ENCODE results near the gene BRF1.

The BRF1 gene

DNA sequence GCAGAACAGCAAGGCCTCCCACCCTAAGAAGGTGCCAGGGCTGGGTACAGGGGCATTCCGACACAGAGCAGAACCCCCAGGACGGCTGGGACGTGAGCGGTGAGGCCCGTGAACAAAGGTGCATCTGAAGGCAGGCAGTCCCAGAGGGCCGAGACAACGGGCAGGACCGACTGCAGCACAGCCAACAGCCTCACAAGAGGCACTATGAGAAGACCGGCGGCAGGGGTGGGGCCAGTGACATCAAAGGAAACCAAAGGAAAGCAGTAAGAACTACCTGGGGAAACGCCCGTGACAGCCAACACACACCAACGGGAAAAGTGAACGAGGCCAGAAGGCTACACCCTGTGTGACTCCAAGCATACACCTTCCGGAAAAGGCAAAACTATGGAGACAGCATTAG lies 43.3 kb downstream of the BRF1 start:
- FAIRE-seq, result no peak

DNA sequence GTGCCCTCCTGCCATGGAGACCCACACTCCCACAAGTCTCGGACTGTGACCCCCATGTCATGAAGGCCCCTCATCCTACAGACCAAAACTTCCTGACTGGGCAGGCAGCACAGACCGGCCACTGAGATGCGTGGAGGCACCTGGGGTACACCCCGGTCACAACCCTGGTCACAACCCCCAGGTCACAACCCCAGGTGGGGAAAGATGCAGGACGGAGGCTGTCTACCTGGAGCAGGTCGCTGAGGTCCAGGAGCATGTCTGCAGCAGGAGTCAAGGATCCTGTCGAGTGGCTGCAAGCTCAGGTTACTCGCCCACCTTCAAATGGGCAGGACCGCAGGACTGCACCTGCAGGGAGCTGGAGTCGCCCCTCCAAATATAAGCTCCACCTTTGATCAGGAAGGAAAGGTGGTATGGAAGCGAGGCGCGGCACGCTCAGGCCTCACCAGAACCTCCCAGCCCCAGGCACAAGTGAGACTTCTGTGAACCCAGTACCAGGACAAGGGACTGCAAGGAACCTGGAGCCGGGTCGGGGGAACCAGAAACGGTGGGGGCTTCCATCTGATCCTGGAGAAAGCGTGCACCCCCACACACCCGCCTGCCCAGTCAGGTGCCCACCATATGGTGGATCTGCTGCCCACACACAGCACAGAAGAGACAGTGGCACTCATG lies 44.4 kb downstream of the BRF1 start:
- FAIRE-seq, result no peak

DNA sequence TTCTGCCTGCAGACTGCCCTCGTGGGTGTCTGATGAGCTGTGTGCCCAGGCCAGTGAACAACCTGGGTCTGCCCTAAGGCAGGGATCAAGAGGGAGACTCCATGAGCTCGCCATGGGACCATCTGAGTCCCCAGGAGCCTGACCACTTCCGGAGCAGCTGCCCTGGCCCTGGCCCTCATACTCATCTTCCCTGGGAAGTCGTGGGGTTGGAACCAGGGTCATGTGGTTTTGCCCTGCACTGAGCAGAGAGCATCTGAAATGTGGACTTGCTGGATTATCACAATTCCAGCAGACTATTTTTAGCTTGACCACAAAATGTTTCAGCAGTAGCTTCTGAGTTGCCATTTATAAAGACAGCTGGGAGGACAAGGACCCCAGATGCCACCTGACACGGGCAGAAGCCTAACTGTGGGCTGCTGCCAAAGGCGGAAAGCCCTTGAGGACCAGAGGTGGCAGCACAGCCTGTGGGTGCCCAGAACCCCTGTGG lies 45.7 kb downstream of the BRF1 start:
- FAIRE-seq, result no peak

DNA sequence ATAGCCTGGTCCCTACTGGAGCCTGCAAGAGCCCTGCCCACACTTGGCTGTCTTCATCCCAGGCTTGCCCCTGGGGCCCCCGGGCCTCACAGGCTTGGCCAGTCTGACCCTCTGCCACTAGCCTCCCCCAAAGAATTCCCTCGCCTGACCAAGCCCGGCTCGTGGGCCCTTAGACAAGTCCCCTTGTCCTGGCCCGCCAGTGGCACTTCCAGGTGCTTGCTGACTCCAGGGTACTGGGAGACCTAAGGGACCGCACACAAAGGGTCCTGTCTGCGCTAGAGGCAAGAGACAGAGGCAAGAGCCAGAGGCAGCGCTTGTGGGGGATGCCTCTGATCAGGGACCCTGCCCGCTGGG lies 47.5 kb downstream of the BRF1 start:
- no peak for FAIRE-seq

DNA sequence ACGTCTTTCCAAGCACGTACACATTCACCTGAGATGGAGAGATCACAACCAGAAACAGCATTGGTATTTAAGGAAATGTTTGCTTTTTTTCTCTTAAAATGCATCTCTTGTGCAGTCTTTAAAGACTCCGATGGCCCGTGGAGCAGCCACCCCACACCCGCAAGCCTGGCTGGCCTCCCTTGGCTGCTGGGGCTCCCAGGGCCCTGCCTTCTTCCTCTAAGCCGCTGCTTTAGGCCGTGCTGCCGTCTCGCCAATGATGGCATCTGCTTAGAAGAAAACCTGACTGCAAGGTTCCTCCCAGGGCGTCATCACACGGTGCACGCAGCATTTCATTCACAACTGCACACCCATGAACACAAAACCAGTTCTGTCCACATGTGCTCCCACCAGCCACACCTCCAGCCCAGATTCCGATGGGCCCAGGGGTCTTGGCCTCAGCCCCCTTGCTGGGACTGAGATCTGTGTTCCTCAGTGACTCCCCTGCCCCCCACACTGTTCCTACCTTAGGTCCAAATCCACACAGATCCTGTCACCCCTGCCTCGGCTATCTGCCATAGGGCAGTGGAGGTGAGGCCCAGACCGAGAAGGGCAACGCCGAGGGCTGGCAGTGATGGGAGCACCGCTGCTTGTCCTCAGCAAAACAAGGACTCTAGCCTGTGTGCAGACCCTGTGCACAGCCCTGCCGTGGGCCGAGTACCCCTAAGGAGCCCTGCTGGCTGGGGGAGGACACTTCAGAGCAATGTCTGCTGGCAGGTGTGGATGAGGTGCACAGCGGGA lies 48.1 kb downstream of the BRF1 start:
- no peak for FAIRE-seq

DNA sequence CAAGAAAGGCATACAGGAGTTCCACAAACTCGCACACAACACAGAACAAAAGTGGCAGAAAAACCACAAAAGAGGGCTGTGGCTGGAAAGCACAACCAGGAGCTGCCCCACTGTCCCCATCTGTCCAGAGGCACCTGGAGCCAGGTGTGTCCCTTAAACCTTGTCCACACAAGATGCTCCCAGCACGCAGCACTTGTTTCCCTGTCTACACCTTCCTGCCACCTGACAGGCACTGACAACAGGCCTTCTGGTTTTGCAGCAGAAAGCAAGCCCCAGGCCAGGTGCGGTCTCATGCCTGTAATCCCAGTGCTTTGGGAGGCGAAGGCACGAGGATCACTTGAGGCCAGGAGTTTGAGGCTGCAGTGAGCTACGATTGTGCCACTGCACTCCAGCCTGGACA lies 48.9 kb downstream of the BRF1 start:
- no peak for FAIRE-seq

DNA sequence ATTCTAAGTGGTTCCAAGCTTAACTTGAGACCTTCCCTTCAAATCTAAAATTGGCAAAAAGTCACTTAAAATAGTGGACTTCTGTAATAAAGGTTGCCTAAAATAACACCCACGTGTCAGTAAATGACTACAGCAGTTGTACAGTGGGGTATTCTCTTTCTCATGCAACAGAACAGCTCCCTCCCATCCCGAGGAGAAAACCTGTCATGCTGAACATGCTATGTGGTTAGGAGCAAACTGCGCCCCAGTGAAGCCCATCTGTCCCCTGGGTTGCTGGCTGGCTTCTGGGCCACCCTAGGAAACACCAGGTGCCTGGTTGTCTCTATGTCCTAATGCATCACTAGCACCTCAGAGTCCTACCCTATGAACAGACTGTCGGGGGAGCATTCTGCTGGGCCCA lies 49.8 kb downstream of the BRF1 start:
- FAIRE-seq, result no peak

DNA sequence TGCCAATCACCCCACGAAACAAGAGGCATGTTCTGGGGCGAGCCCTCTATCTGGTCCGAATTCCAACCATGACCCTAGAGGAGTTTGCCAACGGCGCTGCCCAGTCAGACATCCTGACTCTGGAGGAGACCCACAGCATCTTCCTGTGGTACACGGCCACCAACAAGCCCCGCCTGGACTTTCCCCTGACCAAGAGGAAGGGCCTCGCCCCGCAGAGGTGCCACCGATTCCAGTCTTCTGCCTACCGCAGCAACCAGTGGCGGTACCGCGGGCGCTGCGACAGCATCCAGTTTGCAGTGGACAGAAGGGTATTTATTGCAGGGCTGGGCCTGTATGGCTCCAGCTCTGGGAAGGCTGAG lies 50.8 kb downstream of the BRF1 start:
- FAIRE-seq, result no peak

DNA sequence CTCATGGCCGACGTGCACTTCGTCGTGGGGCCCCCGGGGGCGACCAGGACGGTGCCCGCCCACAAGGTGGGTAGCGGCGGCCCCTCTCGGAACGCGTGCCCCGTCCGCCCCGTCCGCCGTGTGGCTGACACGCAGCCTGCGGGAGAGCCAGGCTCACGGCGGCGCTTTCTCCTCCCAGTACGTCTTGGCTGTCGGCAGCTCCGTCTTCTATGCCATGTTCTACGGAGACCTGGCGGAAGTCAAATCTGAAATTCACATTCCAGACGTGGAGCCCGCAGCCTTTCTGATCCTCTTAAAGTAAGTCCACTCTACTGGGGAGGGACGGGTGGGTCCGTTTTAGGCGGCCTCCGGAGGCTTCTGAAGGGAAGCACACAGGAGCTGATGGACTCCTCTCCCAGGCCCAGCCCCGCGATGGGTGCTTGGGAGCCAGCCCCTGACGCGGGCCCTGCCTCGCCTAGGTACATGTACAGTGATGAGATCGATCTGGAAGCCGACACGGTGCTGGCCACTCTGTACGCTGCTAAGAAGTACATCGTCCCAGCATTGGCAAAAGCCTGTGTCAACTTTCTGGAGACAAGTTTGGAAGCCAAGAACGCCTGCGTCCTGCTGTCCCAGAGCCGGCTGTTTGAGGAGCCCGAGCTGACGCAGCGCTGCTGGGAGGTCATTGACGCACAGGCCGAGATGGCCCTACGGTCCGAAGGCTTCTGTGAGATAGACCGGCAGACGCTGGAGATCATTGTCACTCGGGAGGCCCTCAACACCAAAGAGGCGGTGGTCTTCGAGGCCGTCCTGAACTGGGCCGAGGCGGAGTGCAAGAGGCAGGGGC lies 51.4 kb downstream of the BRF1 start:
- FAIRE-seq, result no peak

DNA sequence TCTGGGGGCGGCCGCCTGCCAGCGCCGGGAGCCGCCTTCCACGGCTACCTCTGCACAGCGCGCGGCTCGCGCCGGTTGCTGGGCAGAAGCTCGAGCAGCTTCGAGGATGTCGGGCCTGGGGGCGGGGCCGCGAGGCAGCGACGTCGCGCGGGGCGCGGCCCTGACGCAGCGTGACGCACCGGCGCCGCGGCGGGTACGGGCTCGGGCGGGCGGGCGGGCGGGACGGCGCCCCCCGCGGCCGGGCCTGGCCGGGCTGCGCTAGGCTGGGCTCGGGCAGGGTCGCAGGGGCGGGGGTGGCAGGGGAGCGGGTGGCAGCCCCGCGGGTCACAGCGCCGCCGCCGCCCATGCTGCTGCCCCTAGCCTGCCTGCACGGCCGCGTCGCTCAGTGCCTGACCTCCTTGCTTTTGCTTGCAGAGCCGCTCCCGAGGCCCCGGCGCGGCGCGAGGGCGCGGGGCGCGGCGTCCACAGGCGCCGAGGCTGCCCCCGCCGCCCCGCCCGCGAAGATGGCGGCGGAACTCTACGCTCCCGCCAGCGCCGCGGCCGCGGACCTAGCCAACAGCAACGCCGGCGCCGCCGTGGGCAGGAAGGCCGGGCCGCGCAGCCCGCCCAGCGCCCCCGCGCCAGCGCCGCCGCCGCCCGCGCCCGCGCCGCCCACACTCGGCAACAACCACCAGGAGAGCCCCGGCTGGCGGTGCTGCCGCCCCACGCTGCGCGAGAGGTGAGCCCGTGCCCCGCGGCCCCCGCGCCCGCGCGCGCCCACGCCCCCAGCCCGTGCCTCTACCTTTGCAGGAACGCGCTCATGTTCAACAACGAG lies 52.2 kb downstream of the BRF1 start, which contains the start of gene BTBD6:
Gene BTBD6, plus strand, starts transcription at position 166 of the 814 bp plus-strand sequence. Its CDS starts 179 bp downstream, at position 345.
- no peak for FAIRE-seq

DNA sequence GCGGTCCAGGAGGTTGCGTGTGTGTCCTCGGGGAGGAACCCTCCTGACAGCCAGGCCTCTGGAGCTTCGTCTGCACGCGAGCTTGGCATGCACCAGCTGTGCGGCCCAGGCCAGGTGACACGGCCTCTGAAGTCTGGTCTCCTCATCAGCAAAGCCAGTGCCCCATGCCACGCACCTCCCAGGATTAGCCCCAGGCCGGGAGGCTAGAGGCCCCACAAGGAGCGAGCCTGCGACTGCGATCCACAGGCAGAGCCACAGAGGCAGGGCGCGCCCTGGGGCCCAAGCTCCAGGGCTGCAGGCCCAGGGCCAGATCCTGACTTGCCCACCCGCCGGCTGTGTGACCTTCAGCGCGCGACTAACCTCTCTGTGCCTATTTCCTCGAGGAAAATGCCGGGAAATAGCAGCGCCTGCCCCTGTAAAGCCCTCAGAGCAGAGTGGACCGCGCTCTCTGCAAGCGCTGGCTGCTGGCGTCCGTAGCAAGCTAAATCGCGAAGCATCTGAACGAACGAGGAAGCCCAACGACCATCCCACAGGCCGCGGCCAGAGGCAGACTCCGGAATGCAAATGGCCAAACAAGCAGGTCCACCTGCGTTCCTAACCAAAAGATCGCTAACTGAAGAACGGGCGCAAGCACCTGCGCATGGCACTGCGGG lies 53.0 kb downstream of the BRF1 start:
- FAIRE-seq, result no peak

DNA sequence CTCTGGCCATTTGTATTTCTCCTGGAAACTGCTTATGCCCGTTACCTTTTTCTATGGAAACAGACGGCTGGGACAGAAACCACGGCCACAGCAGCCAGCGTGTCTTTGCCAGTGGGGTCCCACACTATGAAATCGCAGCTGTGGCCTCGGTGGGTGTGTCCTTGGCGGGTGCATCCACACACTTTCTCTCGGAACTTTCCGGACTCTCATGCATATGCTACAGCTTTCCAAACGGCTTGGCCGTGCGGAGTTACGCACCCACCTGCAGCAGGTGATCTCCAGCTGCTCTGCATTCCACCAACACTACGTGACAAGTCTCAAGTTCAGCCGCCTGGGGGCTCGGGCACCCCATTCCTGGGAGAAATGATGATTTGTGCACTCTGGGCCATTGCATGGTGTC lies 53.8 kb downstream of the BRF1 start:
- no peak for FAIRE-seq

DNA sequence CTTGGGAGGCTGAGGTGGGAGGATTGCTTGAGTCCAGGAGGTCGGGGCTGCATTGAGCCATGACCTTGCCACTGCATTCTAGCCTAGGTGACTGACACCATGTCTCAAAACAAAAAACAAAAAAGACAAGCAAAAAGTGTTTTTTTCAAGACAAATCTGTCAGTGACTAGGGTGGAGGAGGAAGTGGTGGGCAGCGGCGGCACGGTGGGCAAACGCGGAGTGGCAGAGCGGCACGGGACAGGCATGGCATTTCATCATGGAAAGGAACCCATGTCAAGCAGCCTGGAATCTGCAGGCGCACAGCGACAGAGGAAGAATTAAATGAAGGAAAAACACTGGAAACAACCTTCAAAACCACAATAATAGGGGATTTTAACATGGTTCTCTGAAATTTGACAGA lies 56.5 kb downstream of the BRF1 start:
- no peak for FAIRE-seq

DNA sequence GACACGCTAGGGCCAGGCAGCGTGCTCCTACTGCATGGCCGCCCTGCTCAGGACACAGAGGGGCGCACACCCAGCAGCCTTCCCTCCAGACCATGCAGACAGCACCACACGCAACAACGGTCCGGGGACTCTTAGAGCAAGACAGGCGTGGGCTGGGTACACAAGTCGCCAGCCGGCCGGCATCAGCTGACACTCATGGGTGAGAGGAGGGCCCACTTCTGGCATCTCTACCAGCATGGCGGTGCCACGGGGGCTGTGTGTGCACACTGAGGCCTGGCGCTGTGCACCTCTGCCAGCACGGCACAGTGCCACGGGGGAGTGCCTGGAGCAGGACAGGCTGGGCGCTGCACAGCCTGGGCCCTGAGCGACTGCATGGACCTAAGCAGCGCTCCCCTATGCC lies 59.2 kb downstream of the BRF1 start:
- FAIRE-seq, result no peak

DNA sequence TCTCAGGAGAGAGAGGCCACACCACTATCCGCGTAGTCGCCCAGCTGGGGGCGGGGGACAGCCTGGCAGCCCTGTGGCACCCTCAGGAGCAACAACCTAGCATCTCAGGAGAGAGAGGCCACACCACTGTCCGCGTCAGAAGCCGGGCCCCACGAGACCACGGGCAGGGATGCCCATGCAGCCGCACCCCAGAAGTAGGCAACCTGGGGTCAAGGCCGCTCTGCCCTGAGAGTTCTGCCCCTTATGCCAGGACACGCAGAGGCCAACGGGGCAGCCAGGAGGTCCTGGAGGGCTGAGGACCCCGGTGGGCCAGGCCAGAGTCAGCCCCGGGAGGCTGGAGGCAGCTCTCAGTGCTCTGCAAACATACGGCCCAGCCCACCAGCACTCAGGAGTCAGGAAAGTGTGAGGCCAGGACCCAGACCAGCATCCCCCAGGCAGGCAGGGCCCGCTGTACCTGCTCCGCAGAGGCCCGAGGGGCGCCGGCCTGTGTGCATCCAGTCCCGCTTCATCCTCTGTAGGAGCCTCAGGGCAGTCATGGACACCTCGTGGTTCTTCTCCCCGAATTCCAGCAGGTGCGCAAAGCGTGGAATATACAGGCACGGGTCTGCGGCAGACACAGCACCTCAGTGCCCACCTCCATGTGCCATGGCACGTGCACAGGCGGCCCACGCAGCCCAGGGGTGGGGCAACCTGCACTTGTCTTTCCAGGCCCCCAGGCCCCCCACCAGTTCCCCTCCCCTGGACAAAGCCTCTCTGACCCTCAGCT lies 59.8 kb downstream of the BRF1 start:
- no peak for FAIRE-seq

DNA sequence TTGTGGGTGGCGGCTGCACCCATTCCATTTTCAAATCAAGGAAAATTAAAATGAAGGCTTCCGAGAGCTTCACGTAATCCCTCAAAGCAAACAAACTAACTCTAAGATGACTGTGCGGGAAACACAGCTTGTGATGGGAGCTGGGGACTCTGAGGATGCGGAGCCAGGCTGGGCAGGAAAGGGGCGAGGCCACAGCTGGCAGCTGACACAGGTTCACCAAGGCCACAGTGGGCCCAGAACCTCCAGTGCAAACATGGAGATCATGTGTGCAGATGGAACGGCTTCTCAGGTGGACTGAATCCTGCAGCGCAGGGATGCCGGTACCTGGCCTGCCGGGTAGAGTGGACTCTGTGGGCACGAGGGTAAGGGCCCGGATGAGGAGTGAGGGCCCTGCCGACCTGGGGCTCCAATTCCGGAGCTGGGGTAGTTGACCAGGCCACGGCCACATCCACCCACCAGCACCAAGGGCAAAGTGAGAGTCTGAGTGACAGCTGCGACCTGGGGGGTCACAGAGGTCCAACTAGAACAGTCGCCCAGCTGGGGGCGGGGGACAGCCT lies 71.6 kb downstream of the BRF1 start:
- FAIRE-seq, result no peak

DNA sequence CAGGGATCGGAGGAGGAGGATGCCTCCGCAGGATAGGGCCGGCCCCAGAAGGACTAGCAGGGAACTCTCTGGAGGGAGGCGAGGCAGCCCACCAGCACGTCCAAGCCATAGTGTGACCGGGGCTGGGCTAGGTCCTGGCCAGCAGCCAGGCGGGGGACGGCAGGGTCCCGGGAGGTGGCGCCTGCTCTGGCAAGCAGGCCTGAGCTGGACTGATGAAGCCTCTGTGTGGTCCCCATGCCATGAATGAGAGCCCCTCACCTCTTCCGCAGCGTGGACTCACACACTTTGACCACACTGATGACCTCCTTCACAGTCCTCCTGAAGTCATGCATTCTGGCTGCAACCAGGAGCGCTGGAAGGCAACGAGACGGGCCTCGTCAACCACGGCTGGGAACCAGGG lies 72.2 kb downstream of the BRF1 start:
- no peak for FAIRE-seq

DNA sequence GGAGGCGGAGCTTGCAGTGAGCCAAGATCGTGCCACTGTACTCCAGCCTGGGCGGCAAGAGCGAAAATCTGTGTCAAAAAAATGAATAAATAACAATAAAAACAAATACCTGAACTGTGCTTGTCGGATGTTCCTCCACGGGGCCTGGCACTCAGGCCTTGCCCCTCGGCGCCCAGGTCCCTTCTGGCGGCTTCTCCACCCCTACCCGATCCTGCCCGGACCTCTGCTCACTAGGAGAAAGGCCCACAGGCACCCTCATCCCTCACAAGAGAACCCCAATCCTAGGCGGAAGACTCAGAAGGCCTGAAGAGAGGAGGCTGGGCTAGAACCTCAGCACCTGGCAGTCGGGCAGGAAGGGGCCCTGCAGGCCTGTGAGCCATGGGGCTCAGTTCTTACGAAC lies 73.5 kb downstream of the BRF1 start:
- FAIRE-seq, result no peak

DNA sequence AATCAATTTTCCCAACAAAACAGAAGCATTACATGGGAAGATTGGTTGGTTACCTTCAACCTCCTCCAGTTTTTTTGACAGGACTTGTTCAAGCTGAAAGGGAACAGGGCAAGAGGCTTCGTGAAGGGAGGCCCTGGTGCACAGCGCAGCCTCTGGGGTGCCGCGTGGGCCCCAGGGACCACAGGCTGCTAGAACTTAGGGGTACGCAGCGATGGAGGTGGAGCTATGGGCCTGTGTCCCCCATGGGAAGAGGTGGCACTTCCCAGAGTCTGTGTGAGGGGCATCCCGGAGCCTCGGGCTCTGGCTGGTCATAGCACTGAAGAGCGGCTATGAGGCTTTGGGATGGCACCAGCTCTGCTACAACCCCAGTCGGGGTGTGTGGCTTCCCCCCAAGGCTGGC lies 74.6 kb downstream of the BRF1 start:
- FAIRE-seq, result no peak

DNA sequence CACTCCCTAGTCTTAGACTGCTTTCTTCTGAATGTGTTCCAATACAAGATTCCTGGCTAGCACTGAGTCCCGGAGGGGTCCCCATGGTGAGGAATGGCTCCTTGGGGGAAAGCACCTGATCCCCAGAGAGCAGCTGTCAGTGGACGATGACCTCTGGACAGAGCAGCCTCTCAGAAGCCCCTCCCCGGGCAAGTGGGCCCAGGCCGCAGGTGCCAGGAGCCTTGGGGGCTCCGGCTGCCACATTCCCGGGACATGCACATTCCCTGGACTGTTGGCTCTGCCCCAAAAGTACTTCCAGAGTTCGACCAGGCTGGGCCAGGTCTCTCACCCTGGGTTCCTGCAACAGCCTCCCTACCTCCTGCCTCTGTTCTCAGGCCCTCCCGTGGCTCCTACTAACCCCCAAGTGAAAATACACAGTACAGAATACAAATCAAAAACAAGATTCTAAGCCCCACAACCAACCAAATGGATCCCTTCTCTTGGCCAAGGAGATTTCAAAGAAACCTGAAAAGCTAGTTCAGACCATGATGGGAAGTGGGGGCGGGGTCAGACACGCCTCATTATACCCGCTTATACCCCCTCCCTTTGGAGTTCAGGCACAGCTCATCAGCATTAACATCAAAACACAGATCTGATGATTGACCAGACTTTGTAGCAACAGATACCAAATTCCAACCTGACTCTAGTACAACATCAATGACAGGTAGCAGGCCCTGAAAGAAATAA lies 75.8 kb downstream of the BRF1 start:
- no peak for FAIRE-seq

All from TTC549 (cell line).